HCT116 (cell line): ENCODE measurements around the gene BTG3. TPM values are rescaled to one million over a fixed set of nuclear protein-coding genes. Genes with fewer than 3 reads are reported as not detected.

Experiments
- ATAC-seq: fragments of 200-7000 bp; cut with Tn5 transposase; 2 replicates; pipeline ENCODE4 v1.9.1; 2020; ENCODE audit warnings: mild to moderate bottlenecking, moderate library complexity
- BruUV-seq: library from RNA; stranded (reverse); fragments of 400-500 nt; replicated peaks from 2 replicates; lab custom pipeline; 2021; lab: Mats Ljungman, UMichigan
- CTCF ChIA-PET: fragments of 300-600 bp; sonication (Branson Sonifier 250); formaldehyde crosslinking; loops from one replicate; lab custom pipeline; 2021; ENCODE audit warnings: antibody characterized with exemption; lab: Charles Lee
- POLR2A ChIA-PET: fragments of 300-600, 350-600 bp; sonication (Branson Sonifier 250); formaldehyde crosslinking; loops from one replicate; lab custom pipeline; 2021; ENCODE audit warnings: antibody characterized with exemption; lab: Charles Lee
- RAD21 ChIA-PET, 2 experiments: fragments of 300-600 bp; sonication (Branson Sonifier 250); formaldehyde crosslinking; loops; one replicate each; lab custom pipeline; 2023; ENCODE audit warnings: low total read pairs in 2 of 2; ENCODE audit not compliant: uncharacterized antibody in 2 of 2, unreplicated experiment in 2 of 2, low non-redundant PET in 1 of 2; lab: Charles Lee
- DNase-seq: peaks from one replicate; pipeline ENCODE4 v3.0.0-alpha.2; 2010; ENCODE audit warnings: low read depth, low spot score
- H2AFZ ChIP-seq: fragments of 200-600 bp; shearing (Covaris generic), sonication (generic); 2 replicates; pipeline ENCODE4 v1.6.1; 2017; ENCODE audit warnings: low read depth, mixed run types, mixed read lengths, antibody characterized with exemption, low read length; ENCODE audit not compliant: poor library complexity, severe bottlenecking
- H3K27ac ChIP-seq: 2 replicates; pipeline ENCODE4 v1.5.1; 2012; ENCODE audit warnings: low read depth, low read length
- H3K27me3 ChIP-seq: fragments of 200-600 bp; sonication (generic); 2 replicates; pipeline ENCODE4 v1.6.1; 2016; ENCODE audit warnings: mixed run types, low read length, mixed read lengths; ENCODE audit not compliant: insufficient read depth
- H3K36me3 ChIP-seq, 2 experiments: fragments of 200-500 bp in 1 of 2; fragments of 200-600 bp in 1 of 2; sonication (Bioruptor generic) in 1 of 2; sonication (generic) in 1 of 2; 2 replicates each; pipeline versions ENCODE4 v1.5.1 to v1.6.1; 2014 to 2016; ENCODE audit warnings: low read length in 2 of 2, inconsistent platforms in 1 of 2, mixed read lengths in 1 of 2, mixed run types in 1 of 2; ENCODE audit not compliant: insufficient read depth in 2 of 2, control insufficient read depth in 1 of 2
- H3K4me1 ChIP-seq, 2 experiments: fragments of 200-600 bp in 1 of 2; sonication (generic) in 1 of 2; 2 replicates each; pipeline versions ENCODE4 v1.5.1 to v1.6.1; 2012 to 2017; ENCODE audit warnings: low read length in 2 of 2, inconsistent platforms in 1 of 2, mild to moderate bottlenecking in 1 of 2, mixed read lengths in 1 of 2, mixed run types in 1 of 2, moderate library complexity in 1 of 2; ENCODE audit not compliant: insufficient read depth in 2 of 2, control insufficient read depth in 1 of 2
- H3K4me2 ChIP-seq: fragments of 200-600 bp; sonication (generic); 2 replicates; pipeline ENCODE4 v1.6.1; 2017; ENCODE audit warnings: mixed run types, low read length, mixed read lengths
- H3K4me3 ChIP-seq, 2 experiments: fragments of 200-600 bp in 1 of 2; sonication (generic) in 1 of 2; replicated peaks in 1 of 2; 2 replicates each; pipeline ENCODE4 v1.5.1; 2011 to 2016; ENCODE audit warnings: low read length in 2 of 2, control low read depth in 1 of 2, low read depth in 1 of 2, mild to moderate bottlenecking in 1 of 2, mixed read lengths in 1 of 2, mixed run types in 1 of 2
- H3K79me2 ChIP-seq: fragments of 200-600 bp; sonication (generic); 2 replicates; pipeline ENCODE4 v1.6.1; 2017; ENCODE audit warnings: mild to moderate bottlenecking, mixed run types, low read length, moderate library complexity, mixed read lengths; ENCODE audit not compliant: insufficient read depth
- H3K9ac ChIP-seq: fragments of 200-600 bp; sonication (generic); 2 replicates; pipeline ENCODE4 v1.6.1; 2016; ENCODE audit warnings: low read length, mixed read lengths
- H3K9me2 ChIP-seq: fragments of 200-600 bp; sonication (generic), shearing (Covaris generic); 2 replicates; pipeline ENCODE4 v1.6.1; 2017; ENCODE audit warnings: mixed run types, mild to moderate bottlenecking, moderate library complexity; ENCODE audit not compliant: insufficient read depth
- H3K9me3 ChIP-seq, 2 experiments: fragments of 200-500 bp in 1 of 2; fragments of 200-600 bp in 1 of 2; sonication (Bioruptor generic) in 1 of 2; sonication (generic) in 1 of 2; 2 replicates each; pipeline ENCODE4 v1.6.1; 2014 to 2017; ENCODE audit warnings: low read length in 2 of 2, mixed read lengths in 2 of 2, inconsistent platforms in 1 of 2, low read depth in 1 of 2, mild to moderate bottlenecking in 1 of 2, mixed run types in 1 of 2, moderate library complexity in 1 of 2; ENCODE audit not compliant: control insufficient read depth in 1 of 2, insufficient read depth in 1 of 2
- H4K20me1 ChIP-seq: fragments of 200-600 bp; sonication (generic), shearing (Covaris generic); 2 replicates; pipeline ENCODE4 v1.6.1; 2017; ENCODE audit warnings: mixed run types, mild to moderate bottlenecking, moderate library complexity; ENCODE audit not compliant: insufficient read depth
- CBX3 ChIP-seq: IDR thresholded peaks from 2 replicates; pipeline ENCODE4 v1.6.1; 2012; ENCODE audit warnings: low read depth
- CEBPB ChIP-seq: IDR thresholded peaks from 2 replicates; pipeline ENCODE4 v1.6.1; 2012; ENCODE audit warnings: low read depth
- EGR1 ChIP-seq: IDR thresholded peaks from 2 replicates; pipeline ENCODE4 v1.6.1; 2012; ENCODE audit warnings: low read depth
- EZH2 ChIP-seq: fragments of 200-600 bp; sonication (generic); IDR thresholded peaks from 2 replicates; pipeline ENCODE4 v1.6.1; 2017; ENCODE audit warnings: antibody characterized with exemption, mixed run types
- EZH2phosphoT487 ChIP-seq: fragments of 200-600 bp; IDR thresholded peaks from 2 replicates; pipeline ENCODE4 v1.6.1; 2018; ENCODE audit warnings: antibody characterized with exemption, borderline replicate concordance
- FOSL1 ChIP-seq: IDR thresholded peaks from 2 replicates; pipeline ENCODE4 v1.6.1; 2012; ENCODE audit warnings: low read depth
- MAX ChIP-seq: IDR thresholded peaks from 2 replicates; pipeline ENCODE4 v1.6.1; 2012
- POLR2A ChIP-seq: IDR thresholded peaks from 2 replicates; pipeline ENCODE4 v1.7.0; 2011; ENCODE audit warnings: borderline replicate concordance; ENCODE audit not compliant: insufficient read depth, insufficient read length; ENCODE audit errors: extremely low read depth
- RAD21 ChIP-seq: IDR thresholded peaks from 2 replicates; pipeline ENCODE4 v1.6.1; 2012; ENCODE audit warnings: low read depth, mild to moderate bottlenecking
- SIN3A ChIP-seq: IDR thresholded peaks from 2 replicates; pipeline ENCODE4 v1.6.1; 2012; ENCODE audit warnings: low read depth
- SRF ChIP-seq: IDR thresholded peaks from 2 replicates; pipeline ENCODE4 v1.6.1; 2012; ENCODE audit warnings: low read depth
- YY1 ChIP-seq: IDR thresholded peaks from 2 replicates; pipeline ENCODE4 v1.6.1; 2011; ENCODE audit warnings: low read length, low read depth, moderate library complexity, mild to moderate bottlenecking; ENCODE audit not compliant: insufficient replicate concordance; ENCODE audit errors: extremely low read depth
- ZFX ChIP-seq: fragments of 450-650 bp; IDR thresholded peaks from 2 replicates; pipeline ENCODE4 v1.6.1; 2017
- intact Hi-C: fragments of 100-400 bp; cut with micrococcal nuclease; formaldehyde crosslinking; loops from 2 replicates; pipeline ENCODE4 v1.10.0; 2022
- total RNA-seq: library from RNA; stranded (reverse); gene quantifications from one replicate; pipeline ENCODE4 v1.2.1, GENCODE V29; 2021; ENCODE audit not compliant: unreplicated experiment
- TF ChIP-seq, protein P1 (sequence below): IDR thresholded peaks from 2 replicates; pipeline ENCODE4 v1.6.1; 2012; ENCODE audit warnings: low read depth
- TF ChIP-seq, protein P2 (sequence below): IDR thresholded peaks from 2 replicates; pipeline ENCODE4 v1.6.1; 2011; ENCODE audit warnings: mild to moderate bottlenecking, low read length, moderate library complexity; ENCODE audit not compliant: insufficient replicate concordance; ENCODE audit errors: extremely low read depth
- TF ChIP-seq, protein P3 (sequence below): IDR thresholded peaks from 2 replicates; pipeline ENCODE4 v1.6.1; 2012

Gene BTG3
- total RNA-seq, 1 experiment from 2014 or later: 67.1 TPM

DNA sequence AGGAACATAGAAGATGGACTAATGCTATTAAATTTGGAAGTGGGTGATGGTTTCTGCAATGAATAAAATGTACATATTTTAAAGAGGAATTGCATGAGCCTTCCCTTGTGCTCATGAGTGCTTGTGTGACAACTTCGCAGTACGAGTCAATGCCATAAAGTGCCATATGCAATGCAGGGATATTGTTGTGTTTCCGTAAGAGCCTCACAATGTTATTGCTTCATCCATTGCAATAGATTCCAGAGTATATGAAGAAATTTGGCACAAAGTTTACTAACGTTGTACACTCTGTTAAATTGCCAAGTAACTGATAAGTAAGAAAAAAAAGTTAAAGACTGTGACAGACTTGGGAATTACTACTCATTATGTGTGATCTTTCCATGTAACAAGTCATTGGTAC, 22.3 kb downstream of the BTG3 start:
- POLR2A ChIA-PET: no interaction called here
- H3K79me2 ChIP-seq: peaks cover 12% of the 10 kb centered on the region
- H3K36me3 ChIP-seq: peaks cover 19% of the 10 kb centered on the region in 2 experiments; a peak in 3 of 4 replicates
- no peak overlapping the region for H3K4me2 ChIP-seq
- no peak overlapping the region for H3K27ac ChIP-seq
- no peak for ATAC-seq
- BruUV-seq: no TSS peak
- H3K27me3 ChIP-seq: no peaks in the 10 kb centered on the region
- no peak overlapping the region for H3K9ac ChIP-seq
- CTCF ChIA-PET: interaction anchor here (1.6 kb wide), 1 partner anchor 204 kb away, joined by 6 read pairs; no protein-coding TSS in a partner anchor
- intact Hi-C loops: no loop called here
- TF ChIP-seq, protein P1, sequence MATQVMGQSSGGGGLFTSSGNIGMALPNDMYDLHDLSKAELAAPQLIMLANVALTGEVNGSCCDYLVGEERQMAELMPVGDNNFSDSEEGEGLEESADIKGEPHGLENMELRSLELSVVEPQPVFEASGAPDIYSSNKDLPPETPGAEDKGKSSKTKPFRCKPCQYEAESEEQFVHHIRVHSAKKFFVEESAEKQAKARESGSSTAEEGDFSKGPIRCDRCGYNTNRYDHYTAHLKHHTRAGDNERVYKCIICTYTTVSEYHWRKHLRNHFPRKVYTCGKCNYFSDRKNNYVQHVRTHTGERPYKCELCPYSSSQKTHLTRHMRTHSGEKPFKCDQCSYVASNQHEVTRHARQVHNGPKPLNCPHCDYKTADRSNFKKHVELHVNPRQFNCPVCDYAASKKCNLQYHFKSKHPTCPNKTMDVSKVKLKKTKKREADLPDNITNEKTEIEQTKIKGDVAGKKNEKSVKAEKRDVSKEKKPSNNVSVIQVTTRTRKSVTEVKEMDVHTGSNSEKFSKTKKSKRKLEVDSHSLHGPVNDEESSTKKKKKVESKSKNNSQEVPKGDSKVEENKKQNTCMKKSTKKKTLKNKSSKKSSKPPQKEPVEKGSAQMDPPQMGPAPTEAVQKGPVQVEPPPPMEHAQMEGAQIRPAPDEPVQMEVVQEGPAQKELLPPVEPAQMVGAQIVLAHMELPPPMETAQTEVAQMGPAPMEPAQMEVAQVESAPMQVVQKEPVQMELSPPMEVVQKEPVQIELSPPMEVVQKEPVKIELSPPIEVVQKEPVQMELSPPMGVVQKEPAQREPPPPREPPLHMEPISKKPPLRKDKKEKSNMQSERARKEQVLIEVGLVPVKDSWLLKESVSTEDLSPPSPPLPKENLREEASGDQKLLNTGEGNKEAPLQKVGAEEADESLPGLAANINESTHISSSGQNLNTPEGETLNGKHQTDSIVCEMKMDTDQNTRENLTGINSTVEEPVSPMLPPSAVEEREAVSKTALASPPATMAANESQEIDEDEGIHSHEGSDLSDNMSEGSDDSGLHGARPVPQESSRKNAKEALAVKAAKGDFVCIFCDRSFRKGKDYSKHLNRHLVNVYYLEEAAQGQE: no peak
- TF ChIP-seq EGR1: no peak
- no peak for TF ChIP-seq MAX
- no peak for TF ChIP-seq CEBPB
- TF ChIP-seq FOSL1: no peak
- no peak for TF ChIP-seq SIN3A
- TF ChIP-seq ZFX: no peak
- TF ChIP-seq CBX3: no peak
- TF ChIP-seq, protein P2, sequence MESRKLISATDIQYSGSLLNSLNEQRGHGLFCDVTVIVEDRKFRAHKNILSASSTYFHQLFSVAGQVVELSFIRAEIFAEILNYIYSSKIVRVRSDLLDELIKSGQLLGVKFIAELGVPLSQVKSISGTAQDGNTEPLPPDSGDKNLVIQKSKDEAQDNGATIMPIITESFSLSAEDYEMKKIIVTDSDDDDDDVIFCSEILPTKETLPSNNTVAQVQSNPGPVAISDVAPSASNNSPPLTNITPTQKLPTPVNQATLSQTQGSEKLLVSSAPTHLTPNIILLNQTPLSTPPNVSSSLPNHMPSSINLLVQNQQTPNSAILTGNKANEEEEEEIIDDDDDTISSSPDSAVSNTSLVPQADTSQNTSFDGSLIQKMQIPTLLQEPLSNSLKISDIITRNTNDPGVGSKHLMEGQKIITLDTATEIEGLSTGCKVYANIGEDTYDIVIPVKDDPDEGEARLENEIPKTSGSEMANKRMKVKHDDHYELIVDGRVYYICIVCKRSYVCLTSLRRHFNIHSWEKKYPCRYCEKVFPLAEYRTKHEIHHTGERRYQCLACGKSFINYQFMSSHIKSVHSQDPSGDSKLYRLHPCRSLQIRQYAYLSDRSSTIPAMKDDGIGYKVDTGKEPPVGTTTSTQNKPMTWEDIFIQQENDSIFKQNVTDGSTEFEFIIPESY: no peak
- no peak for TF ChIP-seq SRF
- TF ChIP-seq POLR2A: no peak
- no peak for TF ChIP-seq EZH2phosphoT487
- TF ChIP-seq YY1: no peak
- TF ChIP-seq, protein P3, sequence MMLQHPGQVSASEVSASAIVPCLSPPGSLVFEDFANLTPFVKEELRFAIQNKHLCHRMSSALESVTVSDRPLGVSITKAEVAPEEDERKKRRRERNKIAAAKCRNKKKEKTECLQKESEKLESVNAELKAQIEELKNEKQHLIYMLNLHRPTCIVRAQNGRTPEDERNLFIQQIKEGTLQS: no peak
- TF ChIP-seq EZH2: no peak
- no peak for TF ChIP-seq RAD21
- no peak overlapping the region for H2AFZ ChIP-seq
- H3K9me3 ChIP-seq: no peaks in the 10 kb centered on the region
- H3K4me1 ChIP-seq: no peaks in the 10 kb centered on the region
- H3K9me2 ChIP-seq: no peaks in the 10 kb centered on the region
- DNase-seq: no peak
- H4K20me1 ChIP-seq: no peaks in the 10 kb centered on the region
- no peak overlapping the region for H3K4me3 ChIP-seq
- RAD21 ChIA-PET: no interaction called here
